HG02943 (cell line): ENCODE data around the gene KAT5.
"Not testable (repeated sequence)": the region's sequence is repeated elsewhere in the genome, so short reads cannot be mapped to it uniquely, and the experiment has no call there.

ENCODE experiments used
- ATAC-seq: cut with Tn5 transposase; IDR thresholded peaks from one replicate; pipeline ENCODE4 v1.9.1; 2021; ENCODE audit warnings: mild to moderate bottlenecking, low read depth, moderate library complexity; ENCODE audit not compliant: unreplicated experiment

The KAT5 gene

GRCh38 chr11:65708451-65708850 lies 3.6 kb upstream of the KAT5 start:
- ATAC-seq: no peak

GRCh38 chr11:65709661-65710060 lies 2.4 kb upstream of the KAT5 start:
- no peak for ATAC-seq

- ATAC-seq: no peak
These were observed 1.6 kb upstream of the KAT5 start for GRCh38 chr11:65710421-65710820.

- ATAC-seq: no peak
These were observed 603 bp downstream of the KAT5 start for GRCh38 chr11:65712633-65713076.

- ATAC-seq: no peak
These were observed 1.3 kb downstream of the KAT5 start for GRCh38 chr11:65713212-65713969.

- ATAC-seq: no peak
These were observed 2.4 kb downstream of the KAT5 start for GRCh38 chr11:65714433-65714832.

GRCh38 chr11:65716302-65716701 lies 4.2 kb downstream of the KAT5 start:
- ATAC-seq: no peak

GRCh38 chr11:65716774-65717405 lies 4.8 kb downstream of the KAT5 start:
- no peak for ATAC-seq

- no peak for ATAC-seq
These were observed 5.9 kb downstream of the KAT5 start for GRCh38 chr11:65717906-65718305.

- ATAC-seq: no peak
These were observed 6.5 kb downstream of the KAT5 start for GRCh38 chr11:65718531-65718930.

- no peak for ATAC-seq
These were observed 7.0 kb downstream of the KAT5 start for GRCh38 chr11:65718964-65719492.

GRCh38 chr11:65719871-65720210 lies 7.8 kb downstream of the KAT5 start:
- ATAC-seq: peak; percentile 4

GRCh38 chr11:65720211-65720934 lies 8.3 kb downstream of the KAT5 start, which contains the start of gene RNASEH2C:
TSS of gene RNASEH2C (minus strand) at chr11:65720798. CDS start at chr11:65720758, 40 bp downstream.
- peak; percentile 55 for ATAC-seq

- ATAC-seq: no peak
These were observed 10.2 kb downstream of the KAT5 start for GRCh38 chr11:65722261-65722660.

GRCh38 chr11:65726660-65727059 lies 14.6 kb downstream of the KAT5 start:
- ATAC-seq: no peak

GRCh38 chr11:65727865-65728264 lies 15.8 kb downstream of the KAT5 start:
- no peak for ATAC-seq

GRCh38 chr11:65730461-65730860 lies 18.4 kb downstream of the KAT5 start:
- no peak for ATAC-seq

- not testable (repeated sequence) for ATAC-seq
These were observed 23.1 kb downstream of the KAT5 start for GRCh38 chr11:65735111-65735510.

GRCh38 chr11:65736810-65737209 lies 24.8 kb downstream of the KAT5 start:
- no peak for ATAC-seq

GRCh38 chr11:65739022-65739421 lies 27.0 kb downstream of the KAT5 start:
- no peak for ATAC-seq

GRCh38 chr11:65741185-65741584 lies 29.1 kb downstream of the KAT5 start:
- ATAC-seq: no peak
